A673 (cell line): ENCODE measurements around the gene C14orf132. TPM values are rescaled to one million over a fixed set of nuclear protein-coding genes. Genes with fewer than 3 reads are reported as not detected.

Experiments
- BruUV-seq: library from RNA; stranded (reverse); fragments of 400-500 nt; replicated peaks from 2 replicates; lab custom pipeline; 2021; lab: Mats Ljungman, UMichigan
- CTCF ChIA-PET: fragments of 300-600 bp; sonication (Branson Sonifier 250); formaldehyde crosslinking; loops from one replicate; lab custom pipeline; 2022; ENCODE audit warnings: antibody characterized with exemption; lab: Charles Lee
- POLR2A ChIA-PET: fragments of 300-600 bp; sonication (Branson Sonifier 250); formaldehyde crosslinking; loops from one replicate; lab custom pipeline; 2022; ENCODE audit warnings: antibody characterized with exemption; ENCODE audit not compliant: low non-redundant PET; lab: Charles Lee
- DNase-seq: peaks from one replicate; pipeline ENCODE4 v3.0.0-alpha.2; 2015; ENCODE audit warnings: low spot score
- H3K27ac ChIP-seq: fragments of 200-600 bp; sonication (generic); 2 replicates; pipeline ENCODE4 v1.5.1; 2016; ENCODE audit warnings: mixed run types, low read depth, mild to moderate bottlenecking, mixed read lengths, antibody characterized with exemption, low read length; ENCODE audit not compliant: poor library complexity, severe bottlenecking
- H3K27me3 ChIP-seq: fragments of 200-600 bp; sonication (generic); replicated peaks from 2 replicates; pipeline ENCODE4 v1.6.1; 2017; ENCODE audit warnings: mixed run types, low read depth, mild to moderate bottlenecking, mixed read lengths, antibody characterized with exemption, low read length; ENCODE audit not compliant: insufficient read depth, poor library complexity
- H3K36me3 ChIP-seq: fragments of 200-600 bp; sonication (generic); 2 replicates; pipeline ENCODE4 v1.6.1; 2016; ENCODE audit warnings: mixed run types, mild to moderate bottlenecking, mixed read lengths, antibody characterized with exemption, low read length; ENCODE audit not compliant: insufficient read depth, poor library complexity, severe bottlenecking
- H3K4me1 ChIP-seq: fragments of 200-600 bp; sonication (generic); 2 replicates; pipeline ENCODE4 v1.6.1; 2017; ENCODE audit warnings: mixed run types, mild to moderate bottlenecking, mixed read lengths, antibody characterized with exemption, low read length; ENCODE audit not compliant: insufficient read depth, poor library complexity, severe bottlenecking
- H3K4me3 ChIP-seq: fragments of 200-600 bp; sonication (generic); 2 replicates; pipeline ENCODE4 v1.5.1; 2016; ENCODE audit warnings: low read depth, mixed run types, mild to moderate bottlenecking, mixed read lengths, low read length; ENCODE audit not compliant: poor library complexity, severe bottlenecking
- H3K9me3 ChIP-seq: fragments of 200-600 bp; sonication (generic); 2 replicates; pipeline ENCODE4 v1.6.1; 2016; ENCODE audit warnings: mixed run types, low read depth, mild to moderate bottlenecking, mixed read lengths, antibody characterized with exemption, low read length; ENCODE audit not compliant: poor library complexity, severe bottlenecking
- EZH2 ChIP-seq: fragments of 200-600 bp; sonication (generic); IDR thresholded peaks from 2 replicates; pipeline ENCODE4 v1.6.1; 2017; ENCODE audit warnings: borderline replicate concordance, low read depth, mild to moderate bottlenecking, mixed read lengths, antibody characterized with exemption, low read length; ENCODE audit not compliant: poor library complexity, severe bottlenecking
- intact Hi-C: fragments of 100-400 bp; cut with micrococcal nuclease; formaldehyde crosslinking; loops from one replicate; pipeline ENCODE4 v1.10.0; 2022; ENCODE audit not compliant: unreplicated experiment
- total RNA-seq: library from RNA; stranded (reverse); gene quantifications from 2 replicates; pipeline ENCODE4 v1.2.3, GENCODE V29; 2021
- TF ChIP-seq, protein P1 (sequence below): fragments of 300-800, 200-600 bp; sonication (generic); conservative IDR thresholded peaks from 2 replicates; pipeline ENCODE4 v1.5.1; 2017; ENCODE audit warnings: low read depth, mild to moderate bottlenecking, antibody characterized with exemption, low read length, moderate library complexity, mixed read lengths

The C14orf132 gene
- total RNA-seq, 1 experiment from 2014 or later = 8.3 TPM

DNA sequence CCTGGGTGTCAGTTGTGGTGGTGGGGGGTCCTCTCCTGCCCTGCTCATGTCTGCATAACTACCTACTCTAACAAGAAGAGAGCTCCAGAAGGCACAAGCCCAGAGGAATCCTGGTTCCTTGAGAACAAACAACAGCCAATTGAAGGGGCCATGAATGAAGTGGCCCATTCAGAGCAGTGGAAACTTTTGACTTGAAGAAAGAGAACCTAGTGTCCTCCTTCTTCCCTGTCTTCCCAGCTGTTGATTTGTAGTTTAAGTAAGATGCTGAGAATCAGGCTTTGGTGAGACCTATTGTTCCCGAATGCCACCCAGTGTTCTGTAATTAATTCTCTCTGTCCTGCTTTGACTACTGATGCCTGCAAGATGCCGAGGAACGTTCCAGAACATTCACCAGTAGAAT, 79.2 kb downstream of the C14orf132 start:
- no peaks in the 10 kb centered on the region for H3K36me3 ChIP-seq
- peaks cover 6% of the 10 kb centered on the region for H3K4me1 ChIP-seq
- H3K9me3 ChIP-seq = peaks cover 11% of the 10 kb centered on the region
- H3K27me3 ChIP-seq = no peaks in the 10 kb centered on the region
- intact Hi-C loops = no loop called here
- H3K4me3 ChIP-seq = no peak overlapping the region
- ChIA-PET POLR2A (no interaction called here), CTCF (no interaction called here)
- DNase-seq = no peak
- BruUV-seq = no TSS peak
- no peak overlapping the region for H3K27ac ChIP-seq
- TF ChIP-seq EZH2 = no peak
- TF ChIP-seq, protein P1, sequence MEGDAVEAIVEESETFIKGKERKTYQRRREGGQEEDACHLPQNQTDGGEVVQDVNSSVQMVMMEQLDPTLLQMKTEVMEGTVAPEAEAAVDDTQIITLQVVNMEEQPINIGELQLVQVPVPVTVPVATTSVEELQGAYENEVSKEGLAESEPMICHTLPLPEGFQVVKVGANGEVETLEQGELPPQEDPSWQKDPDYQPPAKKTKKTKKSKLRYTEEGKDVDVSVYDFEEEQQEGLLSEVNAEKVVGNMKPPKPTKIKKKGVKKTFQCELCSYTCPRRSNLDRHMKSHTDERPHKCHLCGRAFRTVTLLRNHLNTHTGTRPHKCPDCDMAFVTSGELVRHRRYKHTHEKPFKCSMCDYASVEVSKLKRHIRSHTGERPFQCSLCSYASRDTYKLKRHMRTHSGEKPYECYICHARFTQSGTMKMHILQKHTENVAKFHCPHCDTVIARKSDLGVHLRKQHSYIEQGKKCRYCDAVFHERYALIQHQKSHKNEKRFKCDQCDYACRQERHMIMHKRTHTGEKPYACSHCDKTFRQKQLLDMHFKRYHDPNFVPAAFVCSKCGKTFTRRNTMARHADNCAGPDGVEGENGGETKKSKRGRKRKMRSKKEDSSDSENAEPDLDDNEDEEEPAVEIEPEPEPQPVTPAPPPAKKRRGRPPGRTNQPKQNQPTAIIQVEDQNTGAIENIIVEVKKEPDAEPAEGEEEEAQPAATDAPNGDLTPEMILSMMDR = no peak

DNA sequence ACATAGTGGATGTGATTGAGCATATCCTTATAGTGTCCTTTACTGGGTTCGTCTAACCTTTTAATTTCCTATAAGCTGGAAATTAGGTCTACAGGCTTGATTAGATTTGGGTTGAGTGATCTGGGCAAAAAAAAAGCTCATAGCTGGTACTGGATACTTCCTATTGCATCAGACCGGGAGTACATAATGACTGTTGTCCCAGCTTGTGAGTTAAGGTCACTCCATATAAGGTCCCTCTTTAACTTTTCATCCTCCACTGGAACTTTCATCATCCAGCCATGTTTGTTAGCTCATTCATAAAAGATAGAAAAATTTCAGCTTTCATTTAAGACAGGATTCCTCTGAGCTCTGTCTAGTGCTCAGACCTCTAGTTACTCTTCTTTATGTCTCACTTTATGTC, 80.8 kb downstream of the C14orf132 start:
- BruUV-seq = no TSS peak
- POLR2A ChIA-PET = no interaction called here
- Histone ChIP-seq H3K4me3 (no peak overlapping the region), H3K27me3 (no peaks in the 10 kb centered on the region), H3K36me3 (no peaks in the 10 kb centered on the region), H3K9me3 (no peaks in the 10 kb centered on the region), H3K4me1 (peaks cover 6% of the 10 kb centered on the region), H3K27ac (no peak overlapping the region)
- DNase-seq = no peak
- intact Hi-C loops = no loop called here
- TF ChIP-seq, protein P1 = no peak
- no peak for TF ChIP-seq EZH2
- CTCF ChIA-PET = no interaction called here

DNA sequence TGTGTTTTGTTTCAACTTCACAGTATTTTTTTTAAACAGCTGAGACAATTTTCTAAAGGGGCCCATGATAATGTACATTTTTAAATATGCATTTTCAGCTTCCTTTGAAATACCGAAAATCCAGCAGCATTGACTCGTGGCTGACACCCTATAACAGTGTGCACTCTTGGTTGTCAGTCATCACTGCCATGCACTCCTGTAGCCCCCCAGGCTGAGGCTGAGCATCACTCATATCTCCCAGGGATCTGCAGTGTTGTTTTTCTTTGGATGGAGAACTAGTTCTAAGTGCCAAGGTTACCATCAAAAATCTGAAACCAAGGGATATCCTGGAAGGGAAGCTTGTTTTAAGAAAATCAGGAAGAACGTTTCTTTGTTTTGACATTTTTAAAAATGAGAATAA, 81.2 kb downstream of the C14orf132 start:
- no peak for DNase-seq
- Histone ChIP-seq H3K4me1 (peaks cover 6% of the 10 kb centered on the region), H3K4me3 (no peak overlapping the region), H3K9me3 (no peaks in the 10 kb centered on the region), H3K27me3 (no peaks in the 10 kb centered on the region), H3K27ac (no peak overlapping the region), H3K36me3 (no peaks in the 10 kb centered on the region)
- BruUV-seq = no TSS peak
- TF ChIP-seq, protein P1 = no peak
- TF ChIP-seq EZH2 = no peak
- ChIA-PET POLR2A (no interaction called here), CTCF (no interaction called here)
- intact Hi-C loops = no loop called here
